NOMO-1 treated with dmso at 0.1 percent for 144 hours (cell line): ENCODE results near the gene ELAVL1.
"Not testable (repeated sequence)": the region's sequence is repeated elsewhere in the genome, so short reads cannot be mapped to it uniquely, and the experiment has no call there.

ENCODE experiments used
- DNase-seq: peaks from one replicate; lab custom pipeline; 2025; ENCODE audit not compliant: unreplicated experiment; lab: John Stamatoyannopoulos, UW

Gene ELAVL1

GRCh38 chr19:8005534-8006256, at the start of gene ELAVL1:
Gene ELAVL1, minus strand, starts transcription at chr19:8005641. Its CDS starts 13,826 bp downstream, at chr19:7991815.
- DNase-seq: peak; percentile 81

GRCh38 chr19:8054169-8054568, 48.7 kb upstream of the ELAVL1 start:
- no peak for DNase-seq

GRCh38 chr19:8052464-8052859, 47.0 kb upstream of the ELAVL1 start, which contains the start of gene CCL25:
Gene CCL25, plus strand, starts transcription at chr19:8052760. Its CDS starts 290 bp downstream, at chr19:8053050.
- no peak for DNase-seq

- DNase-seq: peak; percentile 98
Measured at GRCh38 chr19:8050274-8051096, 45.0 kb upstream of the ELAVL1 start.

GRCh38 chr19:8046569-8047165, 41.2 kb upstream of the ELAVL1 start:
- no peak for DNase-seq

- DNase-seq: no peak
Measured at GRCh38 chr19:8045872-8046568, 40.6 kb upstream of the ELAVL1 start.

GRCh38 chr19:8044018-8044417, 38.6 kb upstream of the ELAVL1 start:
- DNase-seq: no peak

- no peak for DNase-seq
Measured at GRCh38 chr19:8042900-8043299, 37.5 kb upstream of the ELAVL1 start.

GRCh38 chr19:8041531-8041931, 36.1 kb upstream of the ELAVL1 start:
- DNase-seq: peak; percentile 24

- no peak for DNase-seq
Measured at GRCh38 chr19:8039231-8039630, 33.8 kb upstream of the ELAVL1 start.

GRCh38 chr19:8038815-8039214, 33.4 kb upstream of the ELAVL1 start:
- DNase-seq: no peak

GRCh38 chr19:8036434-8037099, 31.1 kb upstream of the ELAVL1 start:
- no peak for DNase-seq

GRCh38 chr19:8034178-8034525, 28.7 kb upstream of the ELAVL1 start:
- no peak for DNase-seq

GRCh38 chr19:8033287-8034177, 28.1 kb upstream of the ELAVL1 start:
- not testable (repeated sequence) for DNase-seq

- DNase-seq: no peak
Measured at GRCh38 chr19:8030960-8031359, 25.5 kb upstream of the ELAVL1 start.

GRCh38 chr19:8028951-8029491, 23.6 kb upstream of the ELAVL1 start:
- DNase-seq: no peak

- DNase-seq: no peak
Measured at GRCh38 chr19:8025316-8025715, 19.9 kb upstream of the ELAVL1 start.

- not testable (repeated sequence) for DNase-seq
Measured at GRCh38 chr19:8024256-8024655, 18.8 kb upstream of the ELAVL1 start.

GRCh38 chr19:8023371-8023770, 17.9 kb upstream of the ELAVL1 start:
- DNase-seq: no peak
